ENCODE results near the gene RGS6. TPM values are rescaled to one million over a fixed set of nuclear protein-coding genes. Genes with fewer than 3 reads are reported as not detected.

Gene RGS6
- total RNA-seq, 2 experiments from 2014 or later: 0.10 to 0.44 TPM

DNA sequence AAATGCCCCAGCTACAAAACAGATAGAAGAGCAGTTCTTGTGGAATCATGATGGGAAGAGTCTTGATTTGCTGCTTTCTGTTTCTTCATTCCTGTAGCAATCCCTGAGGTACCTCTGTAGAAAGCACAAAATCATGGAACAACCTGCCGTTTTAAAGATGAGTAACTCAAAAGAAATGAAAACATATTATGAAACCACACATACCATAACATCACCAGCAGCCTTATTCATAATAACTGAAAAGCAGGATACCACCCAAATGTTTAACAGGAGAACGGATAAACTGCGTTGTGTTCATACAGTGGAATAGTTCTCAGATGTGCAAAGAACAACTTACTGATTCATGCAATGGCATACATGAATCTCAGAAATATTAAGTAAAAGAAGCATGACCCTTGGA is 188.1 kb downstream of the RGS6 start:
- H3K9me3 Mint-ChIP-seq: no peaks in the 10 kb centered on the region
- no peak overlapping the region for H3K4me3 Mint-ChIP-seq
- peaks cover 3% of the 10 kb centered on the region for H3K27me3 Mint-ChIP-seq
- H3K27ac Mint-ChIP-seq: no peak overlapping the region
- DNase-seq: no peak
- no peaks in the 10 kb centered on the region for H3K36me3 Mint-ChIP-seq
- no peaks in the 10 kb centered on the region for H3K4me1 Mint-ChIP-seq

DNA sequence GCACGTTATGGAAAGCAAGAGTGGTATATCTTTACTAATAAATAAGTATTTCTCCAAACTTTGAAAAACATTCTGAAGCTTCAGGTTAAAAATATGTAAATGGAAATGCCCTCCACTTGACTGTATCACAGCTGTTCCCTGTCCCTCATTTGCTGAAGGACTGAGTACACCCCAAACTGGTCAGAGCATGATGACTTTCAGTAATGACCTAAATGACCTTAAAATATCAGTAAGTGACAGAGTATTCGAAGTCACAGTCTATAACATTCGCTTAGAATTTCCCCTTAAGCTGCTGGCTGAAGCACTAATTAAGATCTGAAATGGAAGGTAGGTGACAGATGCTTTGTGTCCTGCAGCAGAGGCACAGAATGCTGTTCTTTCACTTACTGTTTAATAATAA is 191.5 kb downstream of the RGS6 start:
- Mint-ChIP-seq H3K27ac (no peak overlapping the region), H3K4me3 (no peak overlapping the region), H3K9me3 (no peaks in the 10 kb centered on the region), H3K36me3 (no peaks in the 10 kb centered on the region), H3K4me1 (no peaks in the 10 kb centered on the region), H3K27me3 (peaks cover 16% of the 10 kb centered on the region)
- DNase-seq: no peak

DNA sequence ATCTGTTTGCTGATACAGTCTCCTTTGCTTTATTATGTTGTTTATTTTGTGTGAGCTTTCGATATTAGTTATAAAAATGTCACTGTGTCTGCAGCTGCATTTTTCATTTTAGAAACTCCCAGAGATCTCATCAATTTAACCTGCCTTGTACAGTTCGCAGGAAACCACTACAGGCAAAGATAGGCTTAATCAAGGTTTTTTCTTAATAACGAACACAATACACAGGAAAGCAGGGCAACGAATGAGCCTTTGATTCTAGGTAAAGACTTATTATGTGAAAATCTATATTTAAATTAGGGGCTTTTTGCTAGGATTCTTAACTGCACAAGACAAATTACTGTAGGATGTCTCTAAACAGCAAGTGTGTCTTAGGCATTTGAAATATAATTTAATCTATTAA is 191.9 kb downstream of the RGS6 start:
- H3K27me3 Mint-ChIP-seq: peaks cover 21% of the 10 kb centered on the region
- DNase-seq: no peak
- no peaks in the 10 kb centered on the region for H3K9me3 Mint-ChIP-seq
- H3K4me1 Mint-ChIP-seq: no peaks in the 10 kb centered on the region
- H3K27ac Mint-ChIP-seq: no peak overlapping the region
- no peak overlapping the region for H3K4me3 Mint-ChIP-seq
- H3K36me3 Mint-ChIP-seq: no peaks in the 10 kb centered on the region

DNA sequence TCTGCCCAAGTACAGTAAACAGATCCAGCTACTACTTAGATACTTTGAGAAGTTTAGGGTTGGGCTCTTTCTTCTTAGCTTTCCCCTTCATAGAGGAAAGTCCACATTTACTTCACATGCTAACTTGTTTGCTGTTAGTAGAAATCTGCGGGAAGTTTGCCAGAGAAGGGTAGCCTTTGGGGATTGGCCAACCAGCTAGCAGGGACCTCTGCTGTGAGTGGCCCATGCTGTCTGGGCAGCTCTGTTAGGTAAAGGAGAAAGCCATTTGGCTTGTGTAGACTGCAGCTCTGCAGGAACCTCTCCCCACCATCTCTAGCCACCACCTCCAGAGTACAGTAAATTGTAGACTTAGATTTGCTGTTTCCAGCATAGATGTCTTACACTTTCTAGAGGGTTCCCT is 193.9 kb downstream of the RGS6 start:
- H3K27me3 Mint-ChIP-seq: peaks cover 25% of the 10 kb centered on the region
- no peaks in the 10 kb centered on the region for H3K36me3 Mint-ChIP-seq
- DNase-seq: no peak
- no peak overlapping the region for H3K27ac Mint-ChIP-seq
- H3K9me3 Mint-ChIP-seq: no peaks in the 10 kb centered on the region
- H3K4me1 Mint-ChIP-seq: no peaks in the 10 kb centered on the region
- H3K4me3 Mint-ChIP-seq: no peak overlapping the region

DNA sequence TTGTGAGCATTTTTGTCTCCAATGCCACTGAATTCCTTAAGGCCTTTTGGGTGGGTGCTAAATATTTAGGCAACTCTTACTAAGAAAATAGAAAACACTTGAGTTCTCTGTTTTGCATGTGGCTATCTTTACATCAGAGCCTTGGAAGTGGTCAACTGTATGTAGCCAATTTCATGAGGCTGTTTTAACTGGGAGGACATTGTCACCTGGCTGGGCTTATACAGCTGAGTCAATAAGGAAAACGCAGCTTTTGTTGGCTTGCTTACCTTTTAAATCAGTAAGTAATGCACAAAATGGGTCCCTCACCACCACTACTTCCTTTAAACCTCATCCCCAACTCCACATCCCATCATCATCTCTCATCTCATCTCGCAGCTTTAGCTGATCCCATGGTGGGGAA is 194.3 kb downstream of the RGS6 start:
- Mint-ChIP-seq H3K4me1 (no peaks in the 10 kb centered on the region), H3K36me3 (no peaks in the 10 kb centered on the region), H3K27me3 (peaks cover 25% of the 10 kb centered on the region), H3K27ac (no peak overlapping the region), H3K9me3 (no peaks in the 10 kb centered on the region), H3K4me3 (no peak overlapping the region)
- no peak for DNase-seq

DNA sequence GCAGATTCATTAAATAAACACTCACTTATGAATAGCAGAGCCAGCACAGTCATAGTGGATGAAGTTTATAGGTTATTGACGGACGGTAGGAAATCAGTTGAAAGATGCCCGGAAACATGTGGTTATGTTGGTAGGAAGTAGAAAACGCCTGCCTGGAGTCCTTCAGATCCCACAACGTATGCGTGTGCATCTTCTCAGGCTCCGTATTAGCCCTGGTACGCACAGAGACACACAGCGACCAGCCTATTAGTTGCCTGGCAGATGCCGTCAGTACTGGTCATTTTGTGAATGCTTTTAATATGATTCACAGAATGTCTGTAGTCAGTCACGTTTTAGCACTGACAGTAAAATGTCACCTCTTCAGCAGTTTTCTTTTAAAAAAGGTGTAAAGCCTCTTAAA is 196.4 kb downstream of the RGS6 start:
- Mint-ChIP-seq H3K27me3 (peaks cover 45% of the 10 kb centered on the region), H3K4me3 (no peak overlapping the region), H3K27ac (no peak overlapping the region), H3K4me1 (no peaks in the 10 kb centered on the region), H3K36me3 (no peaks in the 10 kb centered on the region), H3K9me3 (no peaks in the 10 kb centered on the region)
- no peak for DNase-seq

DNA sequence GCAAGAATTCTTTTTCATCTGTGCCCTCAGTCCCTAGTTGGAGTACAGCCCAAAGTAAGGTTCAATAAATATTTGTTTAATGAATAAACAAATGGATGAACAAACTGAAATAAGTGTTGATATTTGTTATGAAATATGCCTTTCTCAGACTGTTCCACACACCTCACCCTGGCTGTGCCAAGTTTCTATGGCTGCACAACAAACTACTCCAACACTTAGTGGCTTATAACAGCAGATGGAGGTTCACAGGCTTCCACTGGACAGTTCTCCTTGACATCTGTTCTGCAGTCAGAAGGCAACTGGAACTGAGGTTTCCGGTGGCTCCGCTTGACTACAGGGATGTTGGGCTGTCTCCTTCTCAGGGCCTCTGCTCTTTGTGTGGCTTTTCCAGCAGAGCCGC is 197.1 kb downstream of the RGS6 start:
- Mint-ChIP-seq H3K4me3 (no peak overlapping the region), H3K36me3 (no peaks in the 10 kb centered on the region), H3K4me1 (no peaks in the 10 kb centered on the region), H3K27me3 (peaks cover 50% of the 10 kb centered on the region), H3K27ac (no peak overlapping the region), H3K9me3 (no peaks in the 10 kb centered on the region)
- DNase-seq: no peak

DNA sequence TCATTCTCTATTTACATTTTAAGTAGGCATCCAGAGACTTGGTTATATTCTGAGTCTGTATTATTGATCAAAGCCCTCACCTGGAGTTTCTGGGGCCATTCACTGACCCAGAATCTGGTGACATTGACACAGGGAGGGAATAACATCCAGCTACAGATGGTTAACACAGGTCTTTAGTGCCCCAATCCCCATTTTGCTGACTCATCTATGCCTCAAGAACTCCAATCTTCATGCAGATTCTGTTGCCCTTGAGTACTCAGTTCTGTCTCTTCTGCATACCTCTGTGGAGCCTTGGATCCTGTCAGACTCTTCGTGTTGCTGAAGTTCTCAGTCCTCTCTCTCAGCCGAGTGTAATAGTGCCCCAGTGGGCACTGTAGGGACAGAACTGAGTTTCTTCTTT is 208.9 kb downstream of the RGS6 start:
- DNase-seq: no peak
- no peaks in the 10 kb centered on the region for H3K4me1 Mint-ChIP-seq
- peaks cover 12% of the 10 kb centered on the region for H3K27me3 Mint-ChIP-seq
- H3K27ac Mint-ChIP-seq: no peak overlapping the region
- H3K9me3 Mint-ChIP-seq: no peaks in the 10 kb centered on the region
- no peak overlapping the region for H3K4me3 Mint-ChIP-seq
- H3K36me3 Mint-ChIP-seq: no peaks in the 10 kb centered on the region

DNA sequence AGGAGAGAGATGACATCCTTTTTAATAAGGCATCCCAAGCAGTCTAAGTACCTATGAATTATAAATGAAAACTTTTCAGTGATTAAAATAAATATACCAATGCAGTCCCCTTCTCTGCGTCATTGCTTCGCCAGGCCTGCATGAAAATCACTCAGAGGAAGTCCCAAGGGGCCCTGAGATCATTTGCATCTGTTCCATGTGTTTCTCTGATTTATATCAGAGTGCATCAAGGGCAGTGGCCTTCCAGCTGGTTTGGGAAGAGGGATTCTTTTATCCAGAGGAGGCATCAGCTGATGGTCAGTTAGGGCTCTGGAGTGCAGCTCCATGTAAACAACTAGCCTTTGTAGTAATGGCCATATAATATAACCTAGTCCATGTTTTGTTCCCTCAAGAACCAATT is 210.1 kb downstream of the RGS6 start:
- DNase-seq: no peak
- Mint-ChIP-seq H3K9me3 (no peaks in the 10 kb centered on the region), H3K4me3 (no peak overlapping the region), H3K27ac (no peak overlapping the region), H3K36me3 (no peaks in the 10 kb centered on the region), H3K27me3 (peaks cover 12% of the 10 kb centered on the region), H3K4me1 (no peaks in the 10 kb centered on the region)

DNA sequence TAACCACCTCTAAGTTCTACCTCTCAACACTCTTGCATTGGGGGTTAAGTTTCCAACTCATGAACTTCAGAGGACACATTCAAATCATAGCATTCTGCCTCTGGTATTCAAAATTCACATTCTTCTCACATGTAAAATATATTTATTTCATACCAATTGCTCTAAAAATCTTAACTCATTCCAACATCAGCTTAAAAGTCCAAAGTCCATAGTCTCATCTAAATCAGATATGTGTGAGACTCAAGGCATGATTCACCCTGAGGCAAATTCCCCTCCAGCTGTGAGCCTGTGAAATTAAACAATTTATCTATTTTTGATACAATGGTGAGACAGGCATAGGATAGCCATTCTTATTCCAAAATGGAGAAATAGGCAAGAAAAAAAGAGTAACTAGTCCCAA is 214.0 kb downstream of the RGS6 start:
- no peaks in the 10 kb centered on the region for H3K4me1 Mint-ChIP-seq
- no peak overlapping the region for H3K4me3 Mint-ChIP-seq
- no peak for DNase-seq
- H3K36me3 Mint-ChIP-seq: no peaks in the 10 kb centered on the region
- no peak overlapping the region for H3K27ac Mint-ChIP-seq
- no peaks in the 10 kb centered on the region for H3K9me3 Mint-ChIP-seq
- H3K27me3 Mint-ChIP-seq: peaks cover 18% of the 10 kb centered on the region

DNA sequence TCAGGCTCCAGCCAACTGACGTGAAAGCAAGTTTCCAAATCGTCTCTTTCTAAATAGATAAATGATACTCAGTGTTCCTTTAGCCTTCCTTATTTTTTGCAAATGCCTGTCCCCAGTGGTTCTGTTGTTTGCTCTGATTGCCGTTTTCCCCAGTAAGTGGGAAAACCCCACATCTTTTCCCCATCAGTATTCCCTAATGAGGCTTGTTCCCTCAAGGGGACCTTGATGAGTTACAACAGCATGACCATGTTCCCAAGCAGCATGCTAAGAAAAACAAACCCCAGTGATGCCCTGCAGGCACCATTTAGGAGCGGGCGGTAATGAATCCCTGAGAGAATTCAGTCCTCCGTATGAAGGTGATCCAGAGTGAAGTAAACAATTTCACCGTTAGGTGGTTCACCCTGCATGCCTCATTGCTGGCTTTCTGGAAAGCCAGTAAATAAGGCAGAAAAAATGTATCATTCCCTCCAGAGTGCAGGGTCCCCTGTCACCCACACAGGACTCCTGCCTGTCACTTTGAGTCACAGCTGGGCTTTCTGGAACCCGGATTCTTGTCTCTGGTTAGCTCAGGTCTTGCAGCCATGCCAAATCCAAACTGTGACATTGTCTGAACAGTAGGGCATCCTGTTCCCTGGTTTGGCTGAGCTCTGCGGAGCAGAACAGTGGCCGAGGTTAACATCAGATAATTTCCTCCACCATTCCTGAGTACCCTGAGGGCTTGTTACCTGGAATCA is 222.6 kb downstream of the RGS6 start:
- H3K4me3 Mint-ChIP-seq: no peak overlapping the region
- peaks cover 7% of the 10 kb centered on the region for H3K9me3 Mint-ChIP-seq
- DNase-seq: no peak
- H3K27ac Mint-ChIP-seq: no peak overlapping the region
- H3K27me3 Mint-ChIP-seq: peaks cover 16% of the 10 kb centered on the region
- no peaks in the 10 kb centered on the region for H3K4me1 Mint-ChIP-seq
- H3K36me3 Mint-ChIP-seq: no peaks in the 10 kb centered on the region

DNA sequence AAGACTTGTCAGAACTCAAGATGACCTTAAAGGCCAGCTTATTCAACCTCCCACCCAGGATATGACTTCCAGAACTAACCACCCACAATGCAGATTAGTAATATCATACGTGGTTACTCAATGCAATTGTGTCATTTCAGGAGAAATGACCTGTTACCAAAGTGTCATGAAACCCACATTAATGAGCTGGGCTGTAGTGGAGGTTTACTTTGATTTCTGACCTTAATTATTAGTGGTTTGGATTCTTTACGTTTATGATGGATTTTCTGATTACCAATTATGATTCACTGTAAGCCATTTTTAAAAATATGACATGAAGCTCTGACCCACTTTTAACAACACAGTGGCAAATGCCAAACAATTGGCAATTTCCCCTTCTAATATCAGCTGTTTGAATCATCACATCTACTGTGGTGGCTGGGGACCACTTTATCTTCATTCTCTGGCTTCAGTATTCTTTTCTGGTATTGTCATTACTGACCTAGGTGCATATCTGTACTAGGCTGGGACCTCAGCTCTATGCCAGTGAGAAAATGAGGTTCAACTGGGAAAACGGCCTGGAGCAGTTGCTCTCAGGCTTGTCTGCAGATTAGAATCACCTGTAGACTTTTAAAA is 223.3 kb downstream of the RGS6 start:
- H3K9me3 Mint-ChIP-seq: peaks cover 7% of the 10 kb centered on the region
- H3K4me3 Mint-ChIP-seq: no peak overlapping the region
- no peaks in the 10 kb centered on the region for H3K36me3 Mint-ChIP-seq
- no peaks in the 10 kb centered on the region for H3K4me1 Mint-ChIP-seq
- no peak overlapping the region for H3K27ac Mint-ChIP-seq
- peaks cover 21% of the 10 kb centered on the region for H3K27me3 Mint-ChIP-seq
- DNase-seq: no peak

DNA sequence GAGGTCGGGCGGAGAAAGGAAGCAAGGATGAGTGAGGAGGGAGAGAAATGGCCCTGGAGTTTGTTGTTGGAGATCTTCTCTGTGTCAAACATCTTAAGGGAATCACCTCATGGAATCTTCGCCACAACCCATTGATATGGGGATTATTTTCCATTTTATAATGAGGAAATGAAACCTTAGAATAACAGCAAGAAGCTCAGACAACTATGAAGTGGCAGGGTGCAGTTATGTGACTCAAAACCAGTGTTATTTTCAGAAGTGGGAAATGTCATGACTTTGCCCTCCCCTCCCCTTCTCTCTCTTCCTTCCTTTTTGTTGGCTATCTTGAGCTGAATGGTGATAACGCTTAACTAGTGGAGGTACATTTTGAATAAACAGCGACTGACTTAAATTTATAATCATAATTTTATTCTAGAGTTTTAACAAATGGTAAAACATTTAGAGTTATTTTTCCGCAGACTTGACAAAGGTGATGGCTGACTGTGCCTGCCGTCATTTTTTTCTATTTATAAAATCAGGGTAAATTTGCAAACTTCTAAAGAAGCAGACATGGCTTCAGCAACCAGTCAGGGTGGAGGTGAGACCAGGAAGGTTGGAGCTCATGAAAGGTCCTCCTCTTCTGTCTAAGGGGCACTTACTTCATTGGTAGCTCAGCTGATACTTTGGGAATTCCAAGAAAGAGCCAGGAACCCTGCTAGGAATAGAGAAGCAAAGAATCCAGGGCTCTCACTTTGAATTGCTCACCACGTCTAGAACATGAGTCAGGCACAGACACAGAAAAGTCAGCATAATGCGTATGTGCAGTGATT is 232.4 kb downstream of the RGS6 start:
- DNase-seq: no peak
- Mint-ChIP-seq H3K4me3 (no peak overlapping the region), H3K9me3 (no peaks in the 10 kb centered on the region), H3K36me3 (peaks cover 2% of the 10 kb centered on the region), H3K4me1 (peaks cover 9% of the 10 kb centered on the region), H3K27ac (no peak overlapping the region), H3K27me3 (peaks cover 35% of the 10 kb centered on the region)

DNA sequence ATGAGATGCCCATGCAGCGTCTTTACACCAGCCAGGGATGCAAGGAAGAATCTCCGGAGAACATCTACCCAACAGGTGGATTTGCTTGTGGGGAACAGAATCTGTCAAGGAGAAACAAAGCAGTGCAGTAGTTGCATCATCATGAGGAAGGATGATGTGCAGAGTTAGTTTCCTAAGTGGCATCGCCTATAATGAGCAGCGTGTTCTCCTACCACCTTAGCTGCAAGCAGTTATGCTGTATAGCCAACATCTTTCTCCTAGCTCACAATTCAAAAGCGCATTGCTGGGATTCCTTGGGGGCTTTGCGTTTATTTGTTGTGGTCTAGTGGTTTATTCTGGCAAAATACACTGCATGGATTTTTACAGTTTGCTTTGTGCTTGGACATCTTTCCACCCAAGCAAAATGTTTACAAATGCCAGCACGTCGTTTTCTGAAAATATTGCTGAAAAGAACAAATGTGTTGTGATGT is 233.0 kb downstream of the RGS6 start:
- H3K4me1 Mint-ChIP-seq: peaks cover 9% of the 10 kb centered on the region
- H3K27ac Mint-ChIP-seq: no peak overlapping the region
- DNase-seq: no peak
- no peak overlapping the region for H3K4me3 Mint-ChIP-seq
- peaks cover 2% of the 10 kb centered on the region for H3K36me3 Mint-ChIP-seq
- no peaks in the 10 kb centered on the region for H3K9me3 Mint-ChIP-seq
- peaks cover 32% of the 10 kb centered on the region for H3K27me3 Mint-ChIP-seq

DNA sequence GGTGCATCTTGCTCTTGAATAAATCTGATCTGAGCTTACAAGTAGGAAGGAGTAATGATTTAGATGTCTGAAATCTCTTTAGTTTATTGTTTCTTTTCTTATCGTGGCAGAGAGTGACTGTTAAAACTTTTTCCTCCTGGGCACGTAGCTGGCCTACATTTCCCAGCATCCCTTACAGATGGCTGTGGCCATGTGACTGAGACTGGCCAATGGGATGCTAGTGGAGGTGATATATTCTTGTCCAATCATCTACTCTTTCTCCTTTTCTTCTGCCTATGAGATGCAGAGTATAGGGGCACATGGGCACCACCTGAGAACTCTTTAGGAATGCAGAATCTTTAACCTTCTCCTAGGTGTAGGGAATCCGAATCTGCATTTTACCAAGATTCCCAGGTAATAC is 237.3 kb downstream of the RGS6 start:
- peaks cover 10% of the 10 kb centered on the region for H3K27me3 Mint-ChIP-seq
- no peak overlapping the region for H3K4me3 Mint-ChIP-seq
- no peak overlapping the region for H3K27ac Mint-ChIP-seq
- H3K4me1 Mint-ChIP-seq: peaks cover under 1% of the 10 kb centered on the region
- no peak for DNase-seq
- H3K36me3 Mint-ChIP-seq: peaks cover 2% of the 10 kb centered on the region
- H3K9me3 Mint-ChIP-seq: no peaks in the 10 kb centered on the region

All from activated naive CD8-positive, alpha-beta T cell treated with anti-CD3 and anti-CD28 coated beads for 36 hours (primary cell).